Stimulated activated naive CD8-positive, alpha-beta T cell treated with anti-CD3 and anti-CD28 coated beads, Interleukin-15, amount 100 ng/mL, for 72 hours (primary cell): ENCODE results near the gene GRM5.
"Not testable (repeated sequence)": the region's sequence is repeated elsewhere in the genome, so short reads cannot be mapped to it uniquely, and the experiment has no call there.

ENCODE experiments used
- ATAC-seq: fragments of 150-1000 bp; cut with Tn5 transposase; 2 replicates; pipeline ENCODE4 v1.10.0; 2021; ENCODE audit warnings: mild to moderate bottlenecking, moderate library complexity
- DNase-seq, 2 donors: peaks; one replicate each; pipeline ENCODE4 v3.0.0; 2021 to 2022
- H3K27ac Mint-ChIP-seq, 2 donors: one replicate each; pipeline ENCODE4 v1.8.0; 2022; ENCODE audit warnings: mild to moderate bottlenecking in 2 of 2, mixed read lengths in 2 of 2, moderate library complexity in 2 of 2
- H3K27me3 Mint-ChIP-seq: one replicate; pipeline ENCODE4 v1.8.0; 2022; ENCODE audit warnings: mixed read lengths
- H3K4me1 Mint-ChIP-seq: one replicate; pipeline ENCODE4 v1.8.0; 2022; ENCODE audit warnings: mild to moderate bottlenecking, mixed read lengths
- H3K4me3 Mint-ChIP-seq, 2 donors: one replicate each; pipeline ENCODE4 v1.8.0; 2022; ENCODE audit warnings: mild to moderate bottlenecking in 2 of 2, mixed read lengths in 2 of 2, moderate library complexity in 1 of 2
- H3K9me3 Mint-ChIP-seq, 2 donors: one replicate each; pipeline ENCODE4 v1.8.0; 2022; ENCODE audit warnings: mixed read lengths in 2 of 2

Gene GRM5

DNA sequence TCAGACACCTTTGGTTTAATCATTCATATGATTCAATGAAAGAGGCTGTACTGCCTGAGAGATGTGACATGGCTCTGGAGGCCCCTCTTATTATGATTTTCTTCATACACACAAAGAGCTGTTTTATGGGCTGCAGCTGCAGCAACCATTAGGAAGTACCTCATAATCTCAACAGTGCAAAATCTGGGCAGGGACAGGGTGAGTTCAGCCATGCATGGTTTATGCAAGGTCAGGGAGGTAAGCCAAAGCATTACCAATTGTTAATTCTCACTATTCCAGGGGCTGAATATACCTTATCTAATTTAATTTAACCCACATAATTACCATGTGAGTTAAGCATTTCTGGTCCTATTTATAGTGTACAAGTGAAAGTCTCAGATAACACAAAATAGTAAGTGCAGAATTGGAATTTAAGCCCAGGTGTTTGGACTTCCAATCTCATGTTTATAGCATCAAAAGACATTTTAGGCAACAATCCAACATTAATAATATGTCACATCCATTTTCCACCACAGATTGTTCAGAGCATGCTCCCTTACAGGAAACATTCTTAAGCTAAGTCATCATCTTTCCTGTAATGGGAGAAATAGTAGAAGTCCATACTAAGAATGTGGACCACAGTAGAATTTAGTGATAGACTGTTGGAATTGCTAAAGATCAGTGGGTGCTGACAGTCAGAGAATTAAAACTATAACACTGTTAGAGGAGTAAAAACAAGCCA lies 45.8 kb downstream of the GRM5 start:
- not testable (repeated sequence) for H3K4me1 Mint-ChIP-seq, ATAC-seq, H3K27me3 Mint-ChIP-seq, DNase-seq, H3K9me3 Mint-ChIP-seq, H3K4me3 Mint-ChIP-seq, H3K27ac Mint-ChIP-seq

GRCh38 chr11:89016214-89016613 lies 49.6 kb downstream of the GRM5 start:
- Mint-ChIP-seq H3K27ac (no peak overlapping the region), H3K4me3 (no peak overlapping the region), H3K4me1 (no peaks in the 10 kb centered on the region), H3K9me3 (no peaks in the 10 kb centered on the region), H3K27me3 (no peaks in the 10 kb centered on the region)
- no peak for DNase-seq
- no peak for ATAC-seq

GRCh38 chr11:89015614-89016013 lies 50.2 kb downstream of the GRM5 start:
- no peak overlapping the region for H3K27ac Mint-ChIP-seq
- H3K4me1 Mint-ChIP-seq: no peaks in the 10 kb centered on the region
- ATAC-seq (no peak), DNase-seq (no peak)
- no peak overlapping the region for H3K4me3 Mint-ChIP-seq
- no peaks in the 10 kb centered on the region for H3K9me3 Mint-ChIP-seq
- H3K27me3 Mint-ChIP-seq: no peaks in the 10 kb centered on the region

DNA sequence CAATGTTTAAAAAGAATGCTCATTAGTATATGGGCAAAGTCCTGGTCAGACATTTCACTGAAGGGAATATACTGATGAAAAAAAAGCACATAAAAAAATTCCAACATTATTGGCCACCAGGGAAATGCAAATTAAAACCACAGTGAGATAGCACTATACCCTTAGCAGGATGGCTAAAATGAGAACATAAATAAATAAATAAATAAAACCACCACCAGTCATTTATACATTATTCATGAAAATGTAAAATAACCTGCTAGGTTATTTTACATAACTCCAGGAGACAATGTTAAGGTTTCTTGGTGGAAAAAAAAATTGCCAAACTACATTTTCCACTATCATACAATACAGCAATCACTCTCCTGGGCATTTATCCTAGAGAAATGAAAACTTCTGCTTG lies 64.9 kb downstream of the GRM5 start:
- H3K4me3 Mint-ChIP-seq, H3K27me3 Mint-ChIP-seq, H3K27ac Mint-ChIP-seq, DNase-seq, H3K9me3 Mint-ChIP-seq, H3K4me1 Mint-ChIP-seq, ATAC-seq: not testable (repeated sequence)

DNA sequence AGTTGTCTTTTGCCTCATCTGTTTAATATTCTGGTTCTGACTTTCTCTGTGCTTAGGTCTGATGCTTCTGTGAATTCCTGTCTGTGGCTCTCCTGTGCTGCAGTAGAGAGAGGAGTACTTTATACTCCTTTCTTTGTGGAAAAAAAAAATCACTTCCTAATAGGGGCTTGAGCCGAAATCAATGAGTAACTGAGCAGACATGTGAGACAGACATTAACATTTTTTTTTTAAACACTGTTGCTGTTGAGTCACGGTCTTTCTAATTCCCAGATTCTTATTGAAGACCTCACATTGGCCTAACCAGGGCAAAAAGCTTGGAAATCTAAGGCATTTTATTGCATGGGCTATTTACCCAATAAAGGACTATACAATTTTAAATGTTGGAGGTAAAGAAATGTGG lies 86.1 kb downstream of the GRM5 start:
- Mint-ChIP-seq H3K9me3 (no peaks in the 10 kb centered on the region), H3K27me3 (no peaks in the 10 kb centered on the region), H3K4me3 (no peak overlapping the region), H3K27ac (no peak overlapping the region), H3K4me1 (no peaks in the 10 kb centered on the region)
- DNase-seq: no peak
- no peak for ATAC-seq

DNA sequence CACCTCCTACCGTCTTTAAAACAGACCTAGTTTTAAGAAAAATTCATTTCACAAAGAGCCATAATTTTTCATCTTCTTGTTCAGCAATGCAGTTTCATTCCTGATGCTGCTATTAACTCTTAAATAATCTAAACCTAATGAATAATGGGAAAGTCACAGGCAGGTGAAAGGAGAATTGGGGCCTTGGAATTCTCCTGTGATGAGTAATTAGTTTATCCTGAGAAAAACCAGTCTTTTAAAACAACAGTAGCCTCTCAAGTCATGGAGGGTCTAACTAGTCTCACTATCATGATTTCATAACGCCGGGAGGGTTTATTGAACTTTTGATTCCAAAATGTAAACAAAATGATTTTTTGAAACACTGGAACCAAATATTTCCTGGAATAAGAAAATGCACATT lies 86.8 kb downstream of the GRM5 start:
- H3K27me3 Mint-ChIP-seq, DNase-seq, H3K27ac Mint-ChIP-seq, H3K4me1 Mint-ChIP-seq, H3K9me3 Mint-ChIP-seq, ATAC-seq, H3K4me3 Mint-ChIP-seq: not testable (repeated sequence)

- not testable (repeated sequence) for H3K4me3 Mint-ChIP-seq, DNase-seq, H3K27me3 Mint-ChIP-seq, H3K4me1 Mint-ChIP-seq, H3K9me3 Mint-ChIP-seq, H3K27ac Mint-ChIP-seq, ATAC-seq
Observed at GRCh38 chr11:88975441-88975840, 90.3 kb downstream of the GRM5 start.

- Mint-ChIP-seq H3K27me3 (no peaks in the 10 kb centered on the region), H3K4me3 (no peak overlapping the region), H3K27ac (no peak overlapping the region), H3K4me1 (no peaks in the 10 kb centered on the region), H3K9me3 (peaks cover 0 to 8% of the 10 kb centered on the region in 2 donors)
- ATAC-seq (no peak), DNase-seq (no peak)
Observed at GRCh38 chr11:88972210-88972609, 93.6 kb downstream of the GRM5 start.

DNA sequence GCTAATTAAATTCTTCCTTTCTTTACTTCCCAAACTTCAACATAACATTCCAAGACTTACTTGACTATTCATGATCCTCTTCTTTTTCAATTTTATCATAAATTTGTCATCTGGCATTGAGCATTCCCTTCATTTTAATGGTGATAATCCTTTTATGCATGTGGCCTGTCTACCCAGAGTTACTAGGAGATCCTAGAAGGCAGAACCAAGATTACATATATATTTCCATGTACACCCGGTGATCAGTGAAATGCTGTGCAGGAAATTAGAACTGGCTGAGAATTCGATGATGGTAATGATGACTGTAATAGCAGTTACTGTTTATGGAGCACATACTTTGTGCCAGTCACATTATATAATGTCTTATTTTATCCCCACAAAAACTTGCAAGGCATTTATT lies 104.2 kb downstream of the GRM5 start:
- not testable (repeated sequence) for DNase-seq, H3K4me3 Mint-ChIP-seq, H3K4me1 Mint-ChIP-seq, ATAC-seq, H3K27ac Mint-ChIP-seq, H3K27me3 Mint-ChIP-seq, H3K9me3 Mint-ChIP-seq

DNA sequence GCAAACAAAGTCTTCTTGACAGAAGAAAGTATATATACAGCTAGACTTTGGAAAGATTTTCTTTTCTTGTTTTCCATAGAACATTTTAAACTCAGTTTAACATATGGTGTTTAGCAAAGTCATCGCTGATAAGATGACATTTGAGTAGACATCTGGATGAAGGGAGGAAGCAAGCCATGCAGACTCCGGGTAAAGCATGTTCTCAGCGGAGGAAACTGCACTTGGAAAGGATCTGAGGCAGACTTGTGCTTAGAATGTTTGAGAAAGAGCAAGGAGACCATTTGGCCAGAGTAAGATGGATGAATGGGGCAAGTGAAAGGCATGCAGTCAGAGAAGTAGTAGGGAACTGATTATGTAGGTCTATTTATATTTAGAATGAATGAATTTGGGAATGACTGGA lies 105.9 kb downstream of the GRM5 start:
- H3K27ac Mint-ChIP-seq, H3K4me1 Mint-ChIP-seq, DNase-seq, ATAC-seq, H3K4me3 Mint-ChIP-seq, H3K27me3 Mint-ChIP-seq, H3K9me3 Mint-ChIP-seq: not testable (repeated sequence)

DNA sequence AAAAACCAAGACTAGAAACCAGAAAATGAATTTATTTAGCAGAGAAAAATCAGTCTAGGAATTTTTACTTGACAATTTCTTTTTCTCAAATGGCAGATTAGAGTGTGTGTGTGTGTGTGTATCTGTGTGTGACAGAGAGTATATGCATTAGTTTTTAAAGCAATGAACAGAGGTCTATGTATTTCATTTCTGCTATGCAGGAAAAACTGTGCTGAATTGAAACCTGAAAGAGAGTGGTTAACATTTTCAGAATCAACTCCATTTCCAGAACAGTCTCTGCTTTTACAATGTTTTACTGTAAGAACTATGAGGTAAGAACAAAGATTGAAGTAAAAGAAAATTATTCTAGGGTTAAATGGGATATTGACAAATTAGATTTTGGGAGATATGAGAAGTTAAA lies 114.8 kb downstream of the GRM5 start:
- DNase-seq (no peak), ATAC-seq (no peak)
- no peaks in the 10 kb centered on the region for H3K4me1 Mint-ChIP-seq
- H3K27ac Mint-ChIP-seq: peak overlapping the region in 1 of 2 donors; percentile 69
- no peaks in the 10 kb centered on the region for H3K9me3 Mint-ChIP-seq
- no peaks in the 10 kb centered on the region for H3K27me3 Mint-ChIP-seq
- H3K4me3 Mint-ChIP-seq: no peak overlapping the region

- H3K4me1 Mint-ChIP-seq, H3K9me3 Mint-ChIP-seq: not testable (repeated sequence)
Observed at GRCh38 chr11:88948908-88949307, 116.9 kb downstream of the GRM5 start.

DNA sequence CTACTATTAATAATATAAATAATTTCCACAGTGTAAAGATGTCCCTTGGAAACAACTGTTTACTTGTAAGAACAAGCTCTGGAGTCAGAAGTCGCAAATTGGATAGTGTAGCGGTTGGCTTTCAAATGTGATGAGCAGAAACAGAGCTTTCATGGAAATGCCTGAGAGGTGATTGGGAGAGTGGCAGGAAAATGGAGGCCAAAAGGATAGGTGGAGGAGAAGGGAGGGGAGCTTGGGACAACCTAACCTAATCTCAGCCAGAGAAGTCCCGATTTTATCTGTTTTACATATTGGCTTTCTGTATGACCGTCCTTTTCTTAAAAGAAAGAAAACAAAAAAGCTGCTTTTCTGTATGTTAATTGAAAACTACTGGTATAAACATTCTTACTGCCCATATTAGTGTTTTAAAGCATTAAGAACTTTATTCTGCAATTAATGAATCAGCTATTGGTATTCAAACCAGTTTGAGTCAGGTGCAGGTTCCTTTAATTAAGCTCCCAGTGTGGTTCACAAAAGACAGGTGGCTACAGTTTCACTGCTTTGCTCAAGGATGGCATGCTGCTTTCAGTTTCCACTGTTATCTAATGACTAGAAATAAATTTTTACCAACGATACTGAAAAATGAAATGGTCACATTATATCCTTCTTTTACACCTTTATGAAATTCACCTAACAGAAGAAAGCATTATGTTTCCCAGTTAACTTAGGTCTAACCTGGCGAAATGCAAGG lies 117.8 kb downstream of the GRM5 start:
- ATAC-seq, DNase-seq, H3K27ac Mint-ChIP-seq, H3K9me3 Mint-ChIP-seq, H3K4me3 Mint-ChIP-seq, H3K27me3 Mint-ChIP-seq, H3K4me1 Mint-ChIP-seq: not testable (repeated sequence)

More at GRCh38 chr11:88948908-88949307, 116.9 kb downstream of the GRM5 start:
- H3K27ac Mint-ChIP-seq, H3K4me3 Mint-ChIP-seq, ATAC-seq, H3K27me3 Mint-ChIP-seq, DNase-seq: not testable (repeated sequence)

DNA sequence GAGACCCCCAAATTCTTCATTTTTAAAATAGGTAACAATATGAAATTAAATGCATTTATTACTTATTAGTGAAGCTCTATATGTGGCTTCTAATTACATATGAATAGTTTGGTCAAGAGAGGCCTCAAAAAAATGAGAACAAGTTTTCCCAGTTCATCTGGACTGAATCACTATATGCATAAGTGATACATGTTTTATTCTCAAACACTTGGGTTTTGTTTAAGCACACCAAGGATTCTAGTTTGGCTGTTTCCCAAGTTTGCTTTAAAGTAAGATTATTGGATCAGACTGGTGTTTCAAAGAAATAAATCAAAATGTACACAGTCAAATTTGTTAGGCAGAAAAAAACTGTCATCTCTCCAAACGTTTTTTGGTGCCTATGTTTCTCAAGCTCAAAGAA lies 136.1 kb downstream of the GRM5 start:
- not testable (repeated sequence) for H3K4me3 Mint-ChIP-seq, H3K9me3 Mint-ChIP-seq, H3K27ac Mint-ChIP-seq, H3K4me1 Mint-ChIP-seq, DNase-seq, H3K27me3 Mint-ChIP-seq, ATAC-seq

- H3K4me1 Mint-ChIP-seq, H3K9me3 Mint-ChIP-seq, H3K4me3 Mint-ChIP-seq, DNase-seq, ATAC-seq, H3K27ac Mint-ChIP-seq, H3K27me3 Mint-ChIP-seq: not testable (repeated sequence)
Observed at GRCh38 chr11:88917065-88917464, 148.7 kb downstream of the GRM5 start.

- DNase-seq: no peak
- Mint-ChIP-seq H3K27ac (no peak overlapping the region), H3K4me3 (no peak overlapping the region), H3K9me3 (peaks cover 4 to 6% of the 10 kb centered on the region in 2 donors), H3K27me3 (no peaks in the 10 kb centered on the region), H3K4me1 (no peaks in the 10 kb centered on the region)
- ATAC-seq: no peak
Observed at GRCh38 chr11:88909500-88909899, 156.3 kb downstream of the GRM5 start.
